Upper lobe of left lung (tissue), 6 donors: ENCODE measurements around the gene MYO1E. TPM values are rescaled to one million over a fixed set of nuclear protein-coding genes. Genes with fewer than 3 reads are reported as not detected.

Source experiments
- ATAC-seq, 2 donors: fragments of 200-7000 bp; cut with Tn5 transposase; one replicate each; pipeline ENCODE4 v1.9.1; 2022; ENCODE audit warnings: mild to moderate bottlenecking in 2 of 2, moderate library complexity in 2 of 2; ENCODE audit not compliant: low FRiP score in 2 of 2
- DNase-seq, 2 donors: peaks; one replicate each; pipeline ENCODE4 v3.0.0-alpha.2; 2019 to 2020
- H3K27ac ChIP-seq, 4 donors: fragments of 200-600 bp; sonication (generic); one replicate each; pipeline ENCODE4 v1.5.1; 2016 to 2019
- H3K27me3 ChIP-seq, 4 donors: fragments of 200-600 bp; sonication (generic); one replicate each; pipeline ENCODE4 v1.5.1; 2017 to 2019
- H3K36me3 ChIP-seq, 4 donors: fragments of 200-600 bp; sonication (generic); one replicate each; pipeline ENCODE4 v1.5.1; 2016 to 2019
- H3K4me1 ChIP-seq, 4 donors: fragments of 200-600 bp; sonication (generic); one replicate each; pipeline ENCODE4 v1.5.1; 2018 to 2019
- H3K4me3 ChIP-seq, 4 donors: fragments of 200-600 bp; sonication (generic); one replicate each; pipeline ENCODE4 v1.5.1; 2017 to 2019; ENCODE audit warnings: mild to moderate bottlenecking in 2 of 4, moderate library complexity in 1 of 4
- H3K9me3 ChIP-seq, 4 donors: fragments of 200-600 bp; sonication (generic); one replicate each; pipeline ENCODE4 v1.5.1; 2018 to 2019
- EP300 ChIP-seq, 4 donors: sonication (generic); formaldehyde crosslinking; IDR thresholded peaks; one replicate each; pipeline ENCODE4 v1.5.1; 2017; ENCODE audit warnings: antibody characterized with exemption in 4 of 4, control low read depth in 2 of 4
- POLR2A ChIP-seq, 4 donors: fragments of 450-650 bp; IDR thresholded peaks; one replicate each; pipeline ENCODE4 v1.5.1; 2016 to 2017; ENCODE audit warnings: antibody characterized with exemption in 4 of 4, mild to moderate bottlenecking in 2 of 4
- POLR2AphosphoS5 ChIP-seq, 2 donors: sonication (generic); formaldehyde crosslinking; IDR thresholded peaks; one replicate each; pipeline ENCODE4 v1.5.1; 2017; ENCODE audit warnings: antibody characterized with exemption in 2 of 2
- WGBS, 2 donors: methylation state at CpG; one replicate each; pipeline ENCODE4 v1.1.5; 2017 to 2018; 5-methylcytosine and 5-hydroxymethylcytosine counted together
- total RNA-seq, 6 donors: library from RNA; depleted of rRNA in 4 of 6; stranded (reverse); fragments of >200 nt in 4 of 6; gene quantifications; one replicate each; pipeline versions ENCODE4 v1.1.0 to v1.2.1, GENCODE V29; 2016 to 2021
- TF ChIP-seq, protein P1 (sequence below), 6 experiments: fragments of 450-650 bp in 4 of 6; fragments of 200-600 bp in 2 of 6; sonication (generic) in 2 of 6; IDR thresholded peaks; one replicate each; pipeline ENCODE4 v1.5.1; 2016 to 2019; ENCODE audit warnings: antibody characterized with exemption in 6 of 6
- donor health status: DM: no; HTN: no; CAD: no; lungs with moderate emphysema.
- donor health status: DM: no; HTN: yes; CAD: no; lungs with severe emphysema.

Gene MYO1E
- total RNA-seq, 6 donors from 2014 or later: 39.7 to 161 (median 71.9) TPM

DNA sequence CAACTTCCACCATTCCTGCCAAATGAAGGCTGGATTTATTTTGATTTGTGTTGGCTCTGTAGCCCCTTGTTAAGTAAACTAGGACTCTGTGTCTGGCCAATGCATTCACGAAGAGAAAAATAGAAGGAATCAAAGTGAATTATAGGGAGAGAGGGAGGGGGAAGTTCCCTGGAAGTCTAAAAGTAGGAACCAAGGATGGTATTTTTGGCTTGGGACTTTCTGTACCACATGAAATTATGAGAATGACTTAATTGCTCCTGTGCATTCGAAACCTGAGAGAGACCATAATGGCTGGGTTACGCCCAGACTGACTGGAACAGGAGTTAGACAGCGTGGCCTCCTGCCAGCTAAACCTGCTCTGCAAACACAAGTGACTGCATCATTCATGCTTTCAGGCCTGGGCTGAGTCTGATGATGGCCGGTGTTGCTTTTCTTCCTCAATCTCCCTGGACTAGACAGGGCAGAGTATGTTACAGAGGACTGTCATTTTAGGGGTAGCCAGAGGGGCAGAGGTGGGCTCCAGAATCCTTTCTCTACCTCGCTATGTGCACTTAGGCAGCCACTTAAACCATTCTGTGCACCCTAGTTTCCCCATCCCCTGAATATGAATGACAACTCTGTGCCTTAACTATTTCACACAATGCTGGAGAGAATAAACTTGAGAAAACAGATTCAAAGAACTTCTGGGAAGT, 58.9 kb downstream of the MYO1E start:
- H3K27ac ChIP-seq: peak overlapping the region in 2 of 4 donors; percentile 1 to 45
- peaks cover 15 to 32% (median 22%) of the 10 kb centered on the region in 4 donors for H3K4me1 ChIP-seq
- peak in 1 of 2 donors; percentile 94 for DNase-seq
- WGBS, 2 donors: 40 to 49% methylated on average over 5 to 6 of the region's 6 CpGs
- peak; percentile 76 to 88 for ATAC-seq
- H3K27me3 ChIP-seq: no peaks in the 10 kb centered on the region
- H3K9me3 ChIP-seq: no peaks in the 10 kb centered on the region
- no peak overlapping the region for H3K4me3 ChIP-seq
- no peak for TF ChIP-seq POLR2A (IDR thresholded peaks at IDR 0.05)
- TF ChIP-seq, protein P1, sequence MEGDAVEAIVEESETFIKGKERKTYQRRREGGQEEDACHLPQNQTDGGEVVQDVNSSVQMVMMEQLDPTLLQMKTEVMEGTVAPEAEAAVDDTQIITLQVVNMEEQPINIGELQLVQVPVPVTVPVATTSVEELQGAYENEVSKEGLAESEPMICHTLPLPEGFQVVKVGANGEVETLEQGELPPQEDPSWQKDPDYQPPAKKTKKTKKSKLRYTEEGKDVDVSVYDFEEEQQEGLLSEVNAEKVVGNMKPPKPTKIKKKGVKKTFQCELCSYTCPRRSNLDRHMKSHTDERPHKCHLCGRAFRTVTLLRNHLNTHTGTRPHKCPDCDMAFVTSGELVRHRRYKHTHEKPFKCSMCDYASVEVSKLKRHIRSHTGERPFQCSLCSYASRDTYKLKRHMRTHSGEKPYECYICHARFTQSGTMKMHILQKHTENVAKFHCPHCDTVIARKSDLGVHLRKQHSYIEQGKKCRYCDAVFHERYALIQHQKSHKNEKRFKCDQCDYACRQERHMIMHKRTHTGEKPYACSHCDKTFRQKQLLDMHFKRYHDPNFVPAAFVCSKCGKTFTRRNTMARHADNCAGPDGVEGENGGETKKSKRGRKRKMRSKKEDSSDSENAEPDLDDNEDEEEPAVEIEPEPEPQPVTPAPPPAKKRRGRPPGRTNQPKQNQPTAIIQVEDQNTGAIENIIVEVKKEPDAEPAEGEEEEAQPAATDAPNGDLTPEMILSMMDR (IDR thresholded peaks at IDR 0.05): no peak
- TF ChIP-seq POLR2AphosphoS5 (IDR thresholded peaks at IDR 0.05): peak in 1 of 2 donors; percentile 37
- TF ChIP-seq EP300 (IDR thresholded peaks at IDR 0.05): peak in 1 of 4 donors; percentile 58
- no peaks in the 10 kb centered on the region for H3K36me3 ChIP-seq

DNA sequence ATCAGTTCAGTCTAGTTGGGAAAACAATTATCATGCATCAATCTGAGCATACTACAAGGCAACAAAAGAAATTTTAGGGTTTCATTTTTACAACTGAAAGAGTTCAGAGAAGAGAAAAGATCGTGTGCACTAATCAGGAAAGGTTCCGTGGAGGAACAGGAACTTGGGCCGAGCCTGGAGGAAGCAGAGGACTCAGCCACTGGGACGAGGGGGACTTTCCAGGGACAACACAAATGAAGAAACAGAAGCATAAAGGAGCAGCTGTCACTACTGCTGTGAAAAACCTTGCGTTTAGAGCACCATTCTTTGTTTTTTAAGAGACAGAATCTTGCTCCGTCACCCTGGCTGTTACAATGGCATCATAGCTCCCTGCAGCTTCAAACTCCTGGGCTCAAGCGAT, 60.5 kb downstream of the MYO1E start:
- DNase-seq (no peak), ATAC-seq (no peak)
- Histone ChIP-seq H3K27ac (no peak overlapping the region), H3K27me3 (no peaks in the 10 kb centered on the region), H3K4me3 (no peak overlapping the region), H3K9me3 (no peaks in the 10 kb centered on the region), H3K4me1 (peaks cover 15 to 32% (median 22%) of the 10 kb centered on the region in 4 donors), H3K36me3 (no peaks in the 10 kb centered on the region)
- 54 to 65% methylated on average over 7 of the region's 7 CpGs for WGBS, 2 donors
- TF ChIP-seq, protein P1 (IDR thresholded peaks at IDR 0.05): no peak
- no peak for TF ChIP-seq POLR2A (IDR thresholded peaks at IDR 0.05)
- no peak for TF ChIP-seq POLR2AphosphoS5 (IDR thresholded peaks at IDR 0.05)
- TF ChIP-seq EP300 (IDR thresholded peaks at IDR 0.05): no peak

DNA sequence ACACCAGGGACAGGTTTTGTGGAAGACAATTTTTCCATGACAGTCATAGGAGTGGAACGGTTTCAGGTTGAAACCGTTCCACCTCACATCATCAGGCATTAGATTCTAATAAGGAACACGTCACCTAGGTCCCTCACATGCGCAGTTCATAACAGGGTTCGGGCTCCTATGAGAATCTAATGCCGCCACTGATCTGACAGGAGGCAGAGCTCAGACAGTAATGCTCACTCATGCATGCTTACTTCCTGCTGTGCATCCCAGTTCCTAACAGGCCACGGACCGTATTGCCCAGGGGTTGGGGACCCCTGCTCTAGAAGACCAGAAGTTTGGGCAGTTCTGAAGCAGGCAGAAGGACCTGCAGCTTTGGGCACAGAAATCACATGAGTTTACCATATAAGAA, 61.5 kb downstream of the MYO1E start:
- H3K4me1 ChIP-seq: peaks cover 15 to 22% (median 21%) of the 10 kb centered on the region in 4 donors
- DNase-seq: no peak
- H3K27me3 ChIP-seq: no peaks in the 10 kb centered on the region
- H3K9me3 ChIP-seq: no peaks in the 10 kb centered on the region
- H3K27ac ChIP-seq: no peak overlapping the region
- 93 to 97% methylated on average over 5 to 8 of the region's 8 CpGs for WGBS, 2 donors
- TF ChIP-seq POLR2AphosphoS5 (IDR thresholded peaks at IDR 0.05) (no peak), POLR2A (IDR thresholded peaks at IDR 0.05) (no peak)
- TF ChIP-seq, protein P1 (IDR thresholded peaks at IDR 0.05): no peak
- no peaks in the 10 kb centered on the region for H3K36me3 ChIP-seq
- H3K4me3 ChIP-seq: no peak overlapping the region
- ATAC-seq: no peak

DNA sequence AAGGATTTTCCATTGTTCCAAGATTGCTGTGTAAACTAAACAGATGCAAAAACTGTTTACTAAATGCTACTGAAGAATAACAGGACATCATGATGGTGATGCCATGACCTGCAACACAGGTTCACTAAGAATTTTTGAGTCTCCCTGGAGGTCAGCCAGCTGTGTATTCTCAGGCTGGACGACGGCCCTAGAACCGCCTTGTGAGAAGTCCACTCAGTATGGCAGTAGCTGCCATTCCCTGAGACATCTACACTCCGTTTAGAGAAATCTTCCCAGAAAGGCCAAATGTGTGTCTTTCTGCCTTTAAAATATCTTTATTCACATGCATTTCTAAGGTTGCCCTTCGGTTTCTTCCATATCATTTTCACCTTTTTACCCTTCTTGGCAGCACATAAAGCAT, 63.3 kb downstream of the MYO1E start:
- Histone ChIP-seq H3K27me3 (no peaks in the 10 kb centered on the region), H3K4me1 (peaks cover 13 to 15% (median 14%) of the 10 kb centered on the region in 4 donors), H3K9me3 (no peaks in the 10 kb centered on the region), H3K27ac (no peak overlapping the region), H3K4me3 (no peak overlapping the region), H3K36me3 (no peaks in the 10 kb centered on the region)
- TF ChIP-seq POLR2AphosphoS5 (IDR thresholded peaks at IDR 0.05) (no peak), EP300 (IDR thresholded peaks at IDR 0.05) (no peak), POLR2A (IDR thresholded peaks at IDR 0.05) (no peak)
- TF ChIP-seq, protein P1 (IDR thresholded peaks at IDR 0.05): no peak
- ATAC-seq (no peak), DNase-seq (no peak)
- 84 to 88% methylated on average over 5 of the region's 5 CpGs for WGBS, 2 donors

DNA sequence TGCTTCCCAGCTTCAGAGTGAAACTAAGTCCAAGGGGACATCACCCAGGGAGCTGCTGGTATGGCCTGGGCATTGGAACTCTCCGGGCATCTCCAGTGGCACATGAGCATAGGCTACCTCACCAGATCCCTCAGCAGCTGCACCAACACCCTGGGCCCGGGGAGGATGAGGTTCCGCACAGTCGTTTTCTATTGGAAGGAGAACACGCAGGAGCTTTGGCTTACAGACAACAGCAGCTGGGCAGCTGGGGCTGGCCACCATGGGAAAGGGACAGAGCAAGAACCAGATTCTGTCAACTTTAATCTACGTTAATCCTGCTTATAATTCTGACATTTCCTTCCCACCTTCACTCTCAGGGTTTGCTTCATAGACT, 65.5 kb downstream of the MYO1E start:
- no peak for ATAC-seq
- WGBS, 2 donors: 88 to 99% methylated on average over 5 to 6 of the region's 6 CpGs
- Histone ChIP-seq H3K9me3 (no peaks in the 10 kb centered on the region), H3K27ac (no peak overlapping the region), H3K4me1 (peaks cover 0 to 2% (median under 1%) of the 10 kb centered on the region in 4 donors), H3K36me3 (no peaks in the 10 kb centered on the region), H3K4me3 (no peak overlapping the region), H3K27me3 (no peaks in the 10 kb centered on the region)
- no peak for DNase-seq
- TF ChIP-seq, protein P1 (IDR thresholded peaks at IDR 0.05): no peak
- no peak for TF ChIP-seq EP300 (IDR thresholded peaks at IDR 0.05)
- TF ChIP-seq POLR2AphosphoS5 (IDR thresholded peaks at IDR 0.05): no peak
- no peak for TF ChIP-seq POLR2A (IDR thresholded peaks at IDR 0.05)
